ENCODE data around the gene LRRC73. TPM values are rescaled to one million over a fixed set of nuclear protein-coding genes. Genes with fewer than 3 reads are reported as not detected.
"Not testable (repeated sequence)": the region's sequence is repeated elsewhere in the genome, so short reads cannot be mapped to it uniquely, and the experiment has no call there.

The LRRC73 gene
- total and polyA plus RNA-seq, 2 experiments from 2014 or later = 2.9 to 3.4 TPM

DNA sequence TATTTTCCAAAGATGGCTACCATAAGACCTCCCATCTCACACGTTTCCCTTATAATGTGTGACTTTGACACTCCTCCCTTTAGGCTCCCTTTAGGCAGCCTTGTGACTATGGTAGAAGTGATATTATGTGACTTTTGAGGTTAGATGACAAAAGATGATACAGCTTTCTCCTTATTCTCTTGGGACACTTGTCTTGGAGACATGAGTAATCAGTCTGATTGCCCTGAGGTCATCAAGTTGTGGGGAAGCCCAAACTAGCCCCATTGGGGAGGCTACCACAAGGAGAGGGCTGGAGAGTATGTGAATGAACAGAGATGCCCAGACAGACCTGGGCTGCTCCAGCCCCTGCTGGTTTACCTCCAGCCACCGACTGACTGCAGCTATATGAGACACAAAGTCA, 44.2 kb downstream of the LRRC73 start:
- no peak for TF ChIP-seq CTCF (IDR thresholded peaks at IDR 0.05; ENCODE audit: low read depth, low read length)
- no peak for DNase-seq (ENCODE audit: low read depth in 1 of 2, low spot score in 1 of 2)
- H3K4me1 ChIP-seq (ENCODE audit: low read depth) = no peaks in the 10 kb centered on the region

GRCh38 chr6:43464337-43464736, 45.8 kb downstream of the LRRC73 start:
- DNase-seq (ENCODE audit: low read depth in 1 of 2, low spot score in 1 of 2) = no peak
- H3K4me3 ChIP-seq = no peak overlapping the region
- no peak overlapping the region for H3K27ac ChIP-seq
- peaks cover 12% of the 10 kb centered on the region for H3K27me3 ChIP-seq
- no peaks in the 10 kb centered on the region for H3K9me3 ChIP-seq (ENCODE audit: low read depth)
- TF ChIP-seq CTCF (IDR thresholded peaks at IDR 0.05; ENCODE audit: low read depth, low read length) = no peak
- H3K36me3 ChIP-seq = no peaks in the 10 kb centered on the region
- no peaks in the 10 kb centered on the region for H3K4me1 ChIP-seq (ENCODE audit: low read depth)

More for the DNA sequence above, 44.2 kb downstream of the LRRC73 start:
- Histone ChIP-seq H3K27me3 (peaks cover 12% of the 10 kb centered on the region), H3K9me3 (ENCODE audit: low read depth) (no peaks in the 10 kb centered on the region), H3K4me3 (no peak overlapping the region), H3K36me3 (no peaks in the 10 kb centered on the region), H3K27ac (no peak overlapping the region)

DNA sequence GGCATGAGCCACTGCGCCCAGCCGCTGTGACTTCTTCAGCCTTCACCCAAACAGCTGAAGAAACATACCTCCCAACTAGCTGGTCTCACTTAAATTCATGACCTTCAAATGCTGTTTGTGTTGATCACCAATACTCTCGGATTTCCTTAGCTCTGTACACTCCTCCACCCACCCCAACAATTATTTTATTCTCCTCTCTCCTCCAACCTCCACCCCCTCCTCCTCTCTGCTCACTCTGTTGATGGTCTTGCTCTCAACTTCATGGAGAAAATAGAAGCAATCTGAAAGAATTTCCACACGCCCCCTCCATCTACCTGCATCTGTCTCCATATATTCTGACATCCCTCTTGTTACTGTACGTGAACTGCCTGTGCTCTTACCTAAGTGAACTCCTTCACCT, 48.2 kb downstream of the LRRC73 start:
- no peaks in the 10 kb centered on the region for H3K9me3 ChIP-seq (ENCODE audit: low read depth)
- H3K27me3 ChIP-seq = peaks cover 24% of the 10 kb centered on the region
- no peak for DNase-seq (ENCODE audit: low read depth in 1 of 2, low spot score in 1 of 2)
- H3K27ac ChIP-seq = no peak overlapping the region
- H3K4me1 ChIP-seq (ENCODE audit: low read depth) = no peaks in the 10 kb centered on the region
- H3K36me3 ChIP-seq = no peaks in the 10 kb centered on the region
- no peak overlapping the region for H3K4me3 ChIP-seq
- TF ChIP-seq CTCF (IDR thresholded peaks at IDR 0.05; ENCODE audit: low read depth, low read length) = no peak

GRCh38 chr6:43460032-43460431, 50.1 kb downstream of the LRRC73 start:
- Histone ChIP-seq H3K27me3 (peaks cover 39% of the 10 kb centered on the region), H3K36me3 (no peaks in the 10 kb centered on the region), H3K9me3 (ENCODE audit: low read depth) (no peaks in the 10 kb centered on the region), H3K27ac (no peak overlapping the region), H3K4me3 (no peak overlapping the region), H3K4me1 (ENCODE audit: low read depth) (no peaks in the 10 kb centered on the region)
- DNase-seq (ENCODE audit: low read depth in 1 of 2, low spot score in 1 of 2) = no peak
- TF ChIP-seq CTCF (IDR thresholded peaks at IDR 0.05; ENCODE audit: low read depth, low read length) = no peak

DNA sequence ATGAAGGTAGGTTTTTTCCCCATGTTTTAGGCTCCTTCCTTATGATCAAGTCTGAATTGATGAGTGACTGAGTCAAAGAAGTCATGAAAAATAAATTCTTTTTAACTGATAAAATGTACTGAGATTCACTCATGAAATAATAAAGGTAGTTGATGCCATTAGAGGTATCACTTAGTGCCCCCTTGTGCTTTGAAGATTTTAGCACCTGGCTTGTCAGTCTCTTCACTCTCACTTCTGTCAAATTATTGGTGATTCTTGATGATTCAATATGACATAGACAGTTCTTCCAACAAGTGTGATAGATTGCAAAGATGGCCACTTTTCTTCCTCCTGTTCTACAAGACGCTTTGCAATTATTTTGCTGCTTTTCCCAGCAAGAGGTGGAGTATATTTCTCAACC, 50.6 kb downstream of the LRRC73 start:
- H3K27ac ChIP-seq = no peak overlapping the region
- H3K36me3 ChIP-seq = no peaks in the 10 kb centered on the region
- TF ChIP-seq CTCF (IDR thresholded peaks at IDR 0.05; ENCODE audit: low read depth, low read length) = no peak

GRCh38 chr6:43458154-43458553, 52.0 kb downstream of the LRRC73 start:
- not testable (repeated sequence) for H3K4me3 ChIP-seq; H3K4me1 ChIP-seq (ENCODE audit: low read depth); H3K27ac ChIP-seq; H3K9me3 ChIP-seq (ENCODE audit: low read depth); DNase-seq (ENCODE audit: low read depth in 1 of 2, low spot score in 1 of 2); H3K36me3 ChIP-seq
- peaks cover 38% of the 10 kb centered on the region for H3K27me3 ChIP-seq

More for the DNA sequence above, 50.6 kb downstream of the LRRC73 start:
- no peak for DNase-seq (ENCODE audit: low read depth in 1 of 2, low spot score in 1 of 2)
- Histone ChIP-seq H3K9me3 (ENCODE audit: low read depth) (no peaks in the 10 kb centered on the region), H3K4me1 (ENCODE audit: low read depth) (no peaks in the 10 kb centered on the region), H3K4me3 (no peak overlapping the region), H3K27me3 (peaks cover 39% of the 10 kb centered on the region)
